OCI-LY7 (cell line): ENCODE data around the gene SHLD1. TPM values are rescaled to one million over a fixed set of nuclear protein-coding genes. Genes with fewer than 3 reads are reported as not detected.
"Not testable (repeated sequence)": the region's sequence is repeated elsewhere in the genome, so short reads cannot be mapped to it uniquely, and the experiment has no call there.

ENCODE experiments used
- BruUV-seq: library from RNA; stranded (reverse); fragments of 400-500 nt; replicated peaks from 2 replicates; lab custom pipeline; 2021; lab: Mats Ljungman, UMichigan
- CTCF ChIA-PET: fragments of 300-600 bp; sonication (Branson Sonifier 250); formaldehyde crosslinking; loops from one replicate; lab custom pipeline; 2022; ENCODE audit warnings: antibody characterized with exemption; ENCODE audit not compliant: unreplicated experiment; lab: Charles Lee
- POLR2A ChIA-PET: fragments of 300-600 bp; sonication (Branson Sonifier 250); formaldehyde crosslinking; loops from one replicate; lab custom pipeline; 2022; ENCODE audit warnings: antibody characterized with exemption; lab: Charles Lee
- DNase-seq: peaks from one replicate; pipeline ENCODE4 v3.0.0-alpha.2; 2015; ENCODE audit warnings: low spot score
- H2AFZ ChIP-seq: fragments of 200-600 bp; sonication (generic), shearing (Covaris generic); 2 replicates; pipeline ENCODE4 v1.6.1; 2014; ENCODE audit warnings: mild to moderate bottlenecking, antibody characterized with exemption, low read length, moderate library complexity
- H3K27ac ChIP-seq: fragments of 200-600 bp; sonication (generic); 2 replicates; pipeline ENCODE4 v1.5.1; 2014; ENCODE audit warnings: mixed run types, low read depth, mild to moderate bottlenecking, moderate library complexity, low read length, inconsistent platforms; ENCODE audit not compliant: poor library complexity, severe bottlenecking
- H3K36me3 ChIP-seq: fragments of 200-600 bp; sonication (generic); 2 replicates; pipeline ENCODE4 v1.6.1; 2014; ENCODE audit warnings: mild to moderate bottlenecking, antibody characterized with exemption, low read length, moderate library complexity, mixed read lengths; ENCODE audit not compliant: insufficient read depth
- H3K4me1 ChIP-seq: fragments of 200-600 bp; sonication (generic); 2 replicates; pipeline ENCODE4 v1.5.1; 2014; ENCODE audit warnings: mild to moderate bottlenecking, low read length; ENCODE audit not compliant: insufficient read depth, poor library complexity, severe bottlenecking
- H3K4me2 ChIP-seq: fragments of 200-600 bp; sonication (generic); 2 replicates; pipeline ENCODE4 v1.6.1; 2014; ENCODE audit warnings: mild to moderate bottlenecking, low read length
- H3K4me3 ChIP-seq: fragments of 200-600 bp; sonication (generic); 2 replicates; pipeline ENCODE4 v1.5.1; 2014; ENCODE audit warnings: mild to moderate bottlenecking, low read depth, low read length; ENCODE audit not compliant: poor library complexity, severe bottlenecking
- H3K79me2 ChIP-seq: fragments of 200-600 bp; sonication (generic); 2 replicates; pipeline ENCODE4 v1.6.1; 2016; ENCODE audit warnings: low read depth, mild to moderate bottlenecking, low read length, moderate library complexity, mixed read lengths; ENCODE audit not compliant: insufficient read depth
- H3K9me2 ChIP-seq: fragments of 200-600 bp; sonication (generic); 2 replicates; pipeline ENCODE4 v1.6.1; 2016; ENCODE audit warnings: mild to moderate bottlenecking, low read length, mixed read lengths; ENCODE audit not compliant: insufficient read depth
- H3K9me3 ChIP-seq: fragments of 200-600 bp; sonication (generic); 2 replicates; pipeline ENCODE4 v1.6.1; 2014; ENCODE audit warnings: mild to moderate bottlenecking, mixed run types, low read length, mixed read lengths
- H4K20me1 ChIP-seq: fragments of 200-600 bp; sonication (generic); 2 replicates; pipeline ENCODE4 v1.6.1; 2014; ENCODE audit warnings: mild to moderate bottlenecking, antibody characterized with exemption, low read length, moderate library complexity, mixed read lengths; ENCODE audit not compliant: insufficient read depth
- CTCF ChIP-seq: fragments of 200-600 bp; sonication (generic); conservative IDR thresholded peaks from 2 replicates; pipeline ENCODE4 v1.5.1; 2014; ENCODE audit warnings: mild to moderate bottlenecking, antibody characterized with exemption, low read length, moderate library complexity, mixed read lengths
- EZH2phosphoT487 ChIP-seq: fragments of 200-600 bp; sonication (generic); IDR thresholded peaks from 2 replicates; pipeline ENCODE4 v1.6.1; 2018; ENCODE audit warnings: low read depth, borderline replicate concordance, mild to moderate bottlenecking, mixed run types, antibody characterized with exemption, low read length, moderate library complexity, mixed read lengths
- intact Hi-C: fragments of 100-400 bp; cut with micrococcal nuclease; formaldehyde crosslinking; loops from one replicate; pipeline ENCODE4 v1.10.0; 2022; ENCODE audit not compliant: unreplicated experiment
- total RNA-seq, 2 experiments: library from RNA; depleted of rRNA in 1 of 2; stranded (reverse); fragments of >200 nt in 1 of 2; shearing (Covaris generic) in 1 of 2; gene quantifications; 2 replicates each; pipeline ENCODE4 v1.2.3, GENCODE V29; 2014 to 2022

SHLD1 gene
- total RNA-seq, 2 experiments from 2014 or later, result 19.4 to 31.2 TPM

GRCh38 chr20:5720696-5721095, 29.5 kb upstream of the SHLD1 start:
- Histone ChIP-seq H3K4me3 (no peak overlapping the region), H3K9me2 (no peaks in the 10 kb centered on the region), H3K9me3 (no peaks in the 10 kb centered on the region), H3K36me3 (no peaks in the 10 kb centered on the region), H3K27ac (no peak overlapping the region), H2AFZ (no peak overlapping the region), H3K4me2 (no peak overlapping the region), H4K20me1 (no peaks in the 10 kb centered on the region), H3K4me1 (peaks cover 19% of the 10 kb centered on the region), H3K79me2 (no peaks in the 10 kb centered on the region)
- CTCF ChIA-PET, result no interaction called here
- DNase-seq, result no peak
- intact Hi-C loops, result no loop called here
- TF ChIP-seq CTCF (no peak), EZH2phosphoT487 (no peak)
- POLR2A ChIA-PET, result interaction anchor here (0.6 to 1.5 kb wide), 2 partner anchors 11 to 29 kb away, joined by 4 read pairs; no protein-coding TSS in a partner anchor
- BruUV-seq, result no TSS peak

GRCh38 chr20:5721356-5721755, 28.8 kb upstream of the SHLD1 start:
- CTCF ChIA-PET, BruUV-seq: not testable (repeated sequence)
- POLR2A ChIA-PET, result interaction anchor here (1.5 kb wide), 1 partner anchor 10 kb away, joined by 4 read pairs; no protein-coding TSS in a partner anchor

GRCh38 chr20:5722927-5723326, 27.3 kb upstream of the SHLD1 start:
- intact Hi-C loops, result no loop called here
- CTCF ChIA-PET, result no interaction called here
- DNase-seq, result no peak
- Histone ChIP-seq H3K4me1 (peaks cover 19% of the 10 kb centered on the region), H2AFZ (no peak overlapping the region), H4K20me1 (no peaks in the 10 kb centered on the region), H3K4me2 (no peak overlapping the region), H3K36me3 (no peaks in the 10 kb centered on the region), H3K79me2 (no peaks in the 10 kb centered on the region), H3K9me2 (no peaks in the 10 kb centered on the region), H3K9me3 (no peaks in the 10 kb centered on the region; the same call in 1 of the 2 replicates), H3K4me3 (no peak overlapping the region), H3K27ac (no peak overlapping the region)
- TF ChIP-seq CTCF (no peak), EZH2phosphoT487 (no peak)
- no TSS peak for BruUV-seq
- POLR2A ChIA-PET, result interaction anchor here (0.7 to 1.3 kb wide), 3 partner anchors 8 to 81 kb away, joined by 3 to 5 read pairs (median 3); no protein-coding TSS in a partner anchor

More at GRCh38 chr20:5721356-5721755, 28.8 kb upstream of the SHLD1 start:
- H4K20me1 ChIP-seq, H2AFZ ChIP-seq, H3K79me2 ChIP-seq, H3K36me3 ChIP-seq, H3K9me2 ChIP-seq, H3K9me3 ChIP-seq, H3K27ac ChIP-seq, H3K4me2 ChIP-seq, intact Hi-C loops, DNase-seq, H3K4me3 ChIP-seq: not testable (repeated sequence)
- H3K4me1 ChIP-seq, result peaks cover 19% of the 10 kb centered on the region

DNA sequence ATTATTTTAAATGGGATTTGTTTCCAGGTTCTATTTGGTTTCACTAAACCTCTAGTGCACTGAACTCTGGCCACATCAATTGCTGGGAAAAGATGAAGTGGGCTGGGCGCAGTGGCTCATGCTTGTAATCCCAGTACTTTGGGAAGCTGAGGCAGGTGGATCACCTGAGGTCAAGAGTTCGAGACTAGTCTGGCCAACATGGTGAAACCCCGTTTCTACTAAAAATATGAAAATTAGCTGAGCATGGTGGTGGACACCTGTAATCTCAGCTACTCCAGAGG, 25.1 kb upstream of the SHLD1 start:
- H3K9me3 ChIP-seq, DNase-seq, H3K4me1 ChIP-seq, H3K79me2 ChIP-seq, H3K9me2 ChIP-seq, H2AFZ ChIP-seq, H3K4me2 ChIP-seq, H3K36me3 ChIP-seq, H4K20me1 ChIP-seq, intact Hi-C loops, CTCF ChIA-PET, BruUV-seq, H3K4me3 ChIP-seq, H3K27ac ChIP-seq: not testable (repeated sequence)
- POLR2A ChIA-PET, result interaction anchor here (0.7 to 2.2 kb wide), 6 partner anchors 8 to 26 kb away, joined by 3 to 9 read pairs (median 5); no protein-coding TSS in a partner anchor
